Activated naive CD8-positive, alpha-beta T cell treated with anti-CD3 and anti-CD28 coated beads, Interleukin-2, amount 50 U/mL, for 16 hours (primary cell): ENCODE results near the gene LDAF1.
A peak's percentile ranks its signal among the peaks of the same experiment; 100 is the strongest.
"Not testable (repeated sequence)": the region's sequence is repeated elsewhere in the genome, so short reads cannot be mapped to it uniquely, and the experiment has no call there.

Experiments
- DNase-seq: peaks from one replicate; pipeline ENCODE4 v3.0.0-alpha.2; 2020; ENCODE audit warnings: low read depth, low spot score

Gene LDAF1

GRCh38 chr16:21158208-21159110, at the start of gene LDAF1:
Gene LDAF1 (plus strand): TSS chr16:21158674. CDS start chr16:21161183, 2,509 bp downstream.
- DNase-seq: peak; percentile 54

- not testable (repeated sequence) for DNase-seq
Measured at GRCh38 chr16:21115551-21115950, 42.9 kb upstream of the LDAF1 start.

- DNase-seq: no peak
Measured at GRCh38 chr16:21116148-21116693, 42.3 kb upstream of the LDAF1 start.

- no peak for DNase-seq
Measured at GRCh38 chr16:21117567-21117966, 40.9 kb upstream of the LDAF1 start.

DNA sequence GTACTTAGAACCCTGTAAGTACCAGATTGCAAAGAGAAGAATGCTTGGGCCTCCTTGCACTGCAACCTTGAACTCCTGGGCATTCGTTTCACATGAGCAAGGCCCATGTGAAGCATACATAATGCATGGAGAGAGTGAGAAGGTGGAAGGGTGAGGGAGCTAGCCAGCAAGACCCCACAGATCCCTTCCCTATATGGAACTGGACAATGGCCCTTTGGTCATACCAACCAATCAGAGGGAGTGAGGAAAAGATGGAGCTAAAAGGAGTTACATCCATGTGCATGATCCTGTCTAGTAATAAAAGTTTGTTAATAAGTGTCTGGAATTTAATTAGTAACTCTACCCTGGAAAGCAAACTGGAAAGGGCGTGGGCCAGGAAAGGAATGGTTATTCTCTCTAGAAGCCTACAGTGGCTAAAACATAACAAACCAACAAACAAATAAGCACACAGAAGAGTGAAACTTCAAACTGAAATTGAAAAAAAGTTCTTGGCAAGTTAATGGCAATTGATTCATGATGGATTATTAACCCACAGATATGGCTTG, 37.4 kb upstream of the LDAF1 start:
- no peak for DNase-seq

- DNase-seq: no peak
Measured at GRCh38 chr16:21125191-21125590, 33.3 kb upstream of the LDAF1 start.

GRCh38 chr16:21126518-21126917, 32.0 kb upstream of the LDAF1 start:
- DNase-seq: no peak

GRCh38 chr16:21128991-21129390, 29.5 kb upstream of the LDAF1 start:
- DNase-seq: no peak

DNA sequence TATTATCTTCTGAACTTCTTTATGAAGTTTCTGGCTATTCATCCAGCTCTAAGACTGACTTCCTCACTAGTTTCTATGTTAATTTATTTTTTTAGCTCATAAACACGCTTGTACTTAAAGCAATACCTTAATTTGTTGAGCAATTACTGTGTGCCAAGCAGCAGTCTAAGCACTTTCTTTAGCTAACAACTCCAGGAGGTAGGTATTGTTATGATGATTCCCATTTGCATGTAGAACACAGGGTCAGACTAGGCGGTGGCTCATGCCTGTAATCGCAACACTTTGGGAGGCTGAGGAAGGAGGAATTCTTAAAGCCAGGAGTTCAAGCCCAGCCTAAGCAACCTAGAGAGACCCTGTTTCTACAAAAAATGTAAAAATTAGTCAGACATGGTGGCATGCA, 27.7 kb upstream of the LDAF1 start:
- no peak for DNase-seq

- DNase-seq: no peak
Measured at GRCh38 chr16:21134053-21134452, 24.4 kb upstream of the LDAF1 start.

DNA sequence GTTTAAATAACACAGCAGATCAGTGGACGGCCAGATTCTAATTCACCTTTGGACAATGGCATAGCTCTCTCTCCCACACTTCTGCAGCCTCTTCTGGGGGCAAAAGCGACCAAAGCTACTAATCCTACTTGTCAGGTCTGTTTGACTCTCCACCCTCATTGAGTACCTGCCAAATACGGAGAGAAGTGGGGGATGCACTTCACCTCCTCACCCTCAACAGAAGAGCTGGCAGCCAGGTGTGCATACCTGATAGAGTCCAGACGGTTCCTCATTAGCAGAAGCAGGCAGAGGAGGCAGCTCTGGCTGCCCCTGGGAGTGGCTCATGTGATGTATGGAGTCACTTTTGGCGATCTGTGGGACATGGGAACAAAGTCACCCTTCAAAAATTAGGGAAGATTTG, 12.7 kb upstream of the LDAF1 start:
- DNase-seq: no peak

- no peak for DNase-seq
Measured at GRCh38 chr16:21150375-21151001, 8.0 kb upstream of the LDAF1 start, which contains the start of gene DNAH3. Gene DNAH3 (minus strand): TSS chr16:21150846. CDS start chr16:21150319, 527 bp downstream.

GRCh38 chr16:21152160-21153030, 6.1 kb upstream of the LDAF1 start:
- DNase-seq: not testable (repeated sequence)

DNA sequence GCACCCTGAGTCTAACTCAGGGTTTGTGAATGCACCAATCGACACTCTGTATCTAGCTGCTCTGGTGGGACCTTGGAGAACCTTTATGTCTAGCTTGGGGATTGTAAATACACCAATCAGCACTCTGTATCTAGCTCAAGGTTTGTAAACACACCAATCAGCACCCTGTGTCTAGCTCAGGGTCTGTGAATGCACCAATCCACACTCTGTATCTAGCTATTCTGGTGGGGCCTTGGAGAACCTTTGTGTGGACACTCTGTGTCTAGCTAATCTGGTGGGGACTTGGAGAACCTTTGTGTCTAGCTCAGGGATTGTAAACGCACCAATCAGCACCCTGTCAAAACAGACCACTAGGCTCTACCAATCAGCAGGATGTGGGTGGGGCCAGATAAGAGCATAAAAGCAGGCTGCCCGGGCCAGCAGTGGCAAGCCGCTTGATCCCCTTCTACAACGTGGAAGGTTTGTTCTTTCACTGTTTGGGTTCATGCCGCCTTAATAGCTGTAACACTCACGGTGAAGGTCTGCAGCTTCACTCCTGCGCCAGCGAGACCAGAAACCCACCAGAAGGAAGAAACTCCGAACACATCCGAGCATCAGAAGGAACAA, 5.2 kb upstream of the LDAF1 start:
- not testable (repeated sequence) for DNase-seq

DNA sequence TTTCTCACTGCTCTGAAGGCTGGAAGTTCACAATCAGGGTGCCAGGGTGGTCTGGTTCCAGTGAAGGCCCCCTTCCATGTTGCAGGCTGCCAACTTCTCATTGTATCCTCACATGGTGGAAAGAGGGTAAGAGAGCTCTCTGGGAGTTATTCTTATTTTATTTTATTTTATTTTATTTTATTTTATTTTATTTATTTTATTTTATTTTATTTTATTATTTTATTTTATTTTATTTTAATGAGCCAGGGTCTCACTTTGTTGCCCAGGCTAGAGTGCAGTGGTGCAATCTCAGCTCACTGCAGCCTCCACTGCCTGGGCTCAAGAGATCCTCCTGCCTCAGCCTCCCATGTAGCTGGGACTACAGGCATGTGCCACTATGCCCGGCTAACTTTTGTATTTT, 2.5 kb upstream of the LDAF1 start:
- DNase-seq: not testable (repeated sequence)

DNA sequence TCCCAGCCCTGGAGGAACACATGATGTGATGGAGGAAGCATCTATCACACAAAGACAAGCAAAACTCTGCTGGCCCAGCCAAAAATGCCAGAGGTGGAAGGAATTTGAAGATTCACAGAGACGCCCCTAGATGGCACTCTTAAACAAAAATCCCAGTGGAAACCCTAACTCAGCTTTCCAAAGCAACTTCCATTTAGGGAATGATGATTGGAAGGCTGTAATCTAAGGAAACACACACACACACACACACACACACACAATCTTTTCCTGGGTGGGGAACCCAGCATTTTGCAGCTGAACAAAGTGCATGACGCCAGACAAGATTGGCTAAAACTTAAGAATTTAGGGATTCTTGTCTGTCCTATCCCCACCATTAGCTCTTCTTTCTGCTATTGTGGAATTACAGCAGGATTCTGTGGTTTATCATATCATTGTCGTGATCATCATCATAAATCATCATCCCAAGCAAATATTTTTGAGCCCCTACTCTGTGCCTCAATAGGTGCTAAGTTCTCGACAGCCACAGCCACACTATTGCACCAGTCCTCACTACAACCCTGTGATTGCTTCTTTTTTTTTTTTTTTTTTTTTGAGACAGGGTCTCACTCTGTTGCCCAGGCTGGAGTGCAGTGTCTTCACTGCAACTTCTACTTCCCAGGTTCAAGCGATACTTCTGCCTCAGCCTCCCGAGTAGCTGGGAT, 1.6 kb upstream of the LDAF1 start:
- no peak for DNase-seq

DNA sequence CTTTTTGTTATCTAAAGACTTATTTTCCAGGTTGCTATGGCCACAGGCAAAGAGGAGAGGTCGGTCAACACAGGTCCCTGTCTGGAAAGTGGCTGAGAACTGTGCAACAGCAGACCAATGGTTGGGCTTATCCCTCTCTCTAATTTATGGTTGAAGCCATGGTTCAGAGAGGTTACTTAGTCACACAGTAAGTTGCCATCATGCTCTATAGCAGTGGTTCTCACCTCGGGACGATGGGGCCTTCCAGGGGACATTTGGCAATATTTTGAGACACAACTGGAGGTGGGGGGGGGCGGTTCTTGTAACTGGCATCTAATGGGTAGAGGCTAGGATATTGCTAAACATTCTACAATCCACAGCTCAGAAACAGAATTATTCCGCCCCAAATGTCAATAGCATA, 842 bp upstream of the LDAF1 start:
- no peak for DNase-seq

DNA sequence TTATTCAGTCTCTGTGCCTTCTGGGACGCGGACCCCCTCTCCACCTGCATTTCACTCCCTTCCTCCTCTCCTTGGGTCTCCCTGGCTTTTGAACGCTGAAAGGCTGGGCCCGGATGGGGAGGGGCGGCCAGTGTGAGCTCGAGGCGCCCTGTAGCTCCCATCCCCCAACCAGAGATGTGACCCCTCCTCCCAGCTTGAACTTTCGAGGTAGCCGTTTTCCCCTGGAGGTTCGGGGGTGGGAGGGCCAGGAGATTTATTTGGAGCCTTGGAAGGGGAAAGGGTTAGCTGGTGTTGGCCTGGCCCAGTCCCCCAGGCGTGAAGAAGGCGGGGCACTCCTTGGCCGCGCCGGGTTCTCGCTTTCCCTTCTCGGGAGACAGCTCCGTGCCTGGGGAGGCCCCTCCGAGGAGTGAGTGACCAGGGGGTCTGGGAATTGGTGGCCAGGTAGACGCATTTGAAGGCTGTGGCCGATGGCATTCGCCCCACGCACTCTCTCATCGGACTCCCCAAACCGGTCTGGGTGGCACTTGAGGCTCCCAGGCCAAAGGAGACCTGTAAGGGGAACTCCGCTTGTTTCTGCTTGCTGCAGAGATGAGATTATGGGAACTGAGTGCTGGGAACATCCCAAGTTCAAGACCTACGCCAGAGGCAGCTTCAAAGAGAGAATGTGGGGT, 942 bp downstream of the LDAF1 start:
- no peak for DNase-seq

DNA sequence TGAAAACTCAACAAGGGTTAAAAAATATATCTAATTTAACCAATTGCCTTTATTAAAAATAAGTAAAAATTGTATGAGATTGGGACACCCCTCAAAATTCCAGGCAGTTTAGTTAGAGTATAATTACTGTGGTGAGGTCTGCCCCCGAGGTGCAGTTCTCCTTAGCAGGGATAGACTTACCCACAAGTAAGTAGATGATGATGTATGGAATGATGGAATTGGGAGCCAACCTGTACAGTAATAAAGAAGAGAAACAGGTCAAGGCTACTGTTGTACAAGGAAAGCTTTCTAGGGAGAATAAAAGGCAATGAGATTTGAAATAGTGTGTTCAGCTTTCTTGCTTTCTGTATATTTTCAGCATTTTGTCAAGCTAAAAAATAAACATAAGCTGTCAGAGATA, 1.8 kb downstream of the LDAF1 start:
- no peak for DNase-seq

GRCh38 chr16:21161211-21161610, 2.7 kb downstream of the LDAF1 start:
- DNase-seq: no peak
